Activated CD4-positive, alpha-beta T cell treated with anti-CD3 and anti-CD28 coated beads for 36 hours (primary cell): Measurements from ENCODE around the gene MGAT5B. TPM values are rescaled to one million over a fixed set of nuclear protein-coding genes. Genes with fewer than 3 reads are reported as not detected.
A peak's percentile ranks its signal among the peaks of the same experiment; 100 is the strongest.
"Not testable (repeated sequence)": the region's sequence is repeated elsewhere in the genome, so short reads cannot be mapped to it uniquely, and the experiment has no call there.

ENCODE experiments used
- ATAC-seq: fragments of 200-7000 bp; cut with Tn5 transposase; one replicate; pipeline ENCODE4 v1.10.0; 2021; ENCODE audit warnings: mild to moderate bottlenecking, moderate library complexity
- CTCF ChIA-PET: fragments of 350-600 bp; sonication (Branson Sonifier 250); formaldehyde crosslinking; loops from one replicate; lab custom pipeline; 2021; ENCODE audit warnings: antibody characterized with exemption; lab: Charles Lee
- POLR2A ChIA-PET: fragments of 350-600 bp; sonication (Branson Sonifier 250); formaldehyde crosslinking; loops from one replicate; lab custom pipeline; 2021; ENCODE audit warnings: antibody characterized with exemption, inconsistent platforms; lab: Charles Lee
- DNase-seq: peaks from one replicate; pipeline ENCODE4 v3.0.0-alpha.2; 2020
- H3K27ac Mint-ChIP-seq: one replicate; pipeline ENCODE4 v1.8.0; 2021; ENCODE audit warnings: mixed read lengths
- H3K27me3 Mint-ChIP-seq: one replicate; pipeline ENCODE4 v1.8.0; 2021; ENCODE audit warnings: mixed read lengths
- H3K36me3 Mint-ChIP-seq: one replicate; pipeline ENCODE4 v1.8.0; 2021; ENCODE audit warnings: low read depth, mixed read lengths
- H3K4me1 Mint-ChIP-seq: one replicate; pipeline ENCODE4 v1.8.0; 2021; ENCODE audit warnings: mixed read lengths
- H3K4me3 Mint-ChIP-seq: one replicate; pipeline ENCODE4 v1.8.0; 2021; ENCODE audit warnings: mild to moderate bottlenecking, moderate library complexity, mixed read lengths
- H3K9me3 Mint-ChIP-seq: one replicate; pipeline ENCODE4 v1.8.0; 2021; ENCODE audit warnings: low read depth, mixed read lengths
- intact Hi-C, 2 experiments: fragments of 100-400 bp; cut with DNase I in 1 of 2; cut with micrococcal nuclease in 1 of 2; formaldehyde crosslinking; loops; one replicate each; pipeline versions ENCODE4 v1.14.2 to v1.15.1; 2022 to 2024; cut with DNase I, micrococcal nuclease
- total RNA-seq, 2 experiments: library from RNA; stranded (reverse); gene quantifications; one replicate each; pipeline ENCODE4 v1.2.3, GENCODE V29; 2021

Gene MGAT5B
- total RNA-seq, 2 experiments from 2014 or later, result not detected

DNA sequence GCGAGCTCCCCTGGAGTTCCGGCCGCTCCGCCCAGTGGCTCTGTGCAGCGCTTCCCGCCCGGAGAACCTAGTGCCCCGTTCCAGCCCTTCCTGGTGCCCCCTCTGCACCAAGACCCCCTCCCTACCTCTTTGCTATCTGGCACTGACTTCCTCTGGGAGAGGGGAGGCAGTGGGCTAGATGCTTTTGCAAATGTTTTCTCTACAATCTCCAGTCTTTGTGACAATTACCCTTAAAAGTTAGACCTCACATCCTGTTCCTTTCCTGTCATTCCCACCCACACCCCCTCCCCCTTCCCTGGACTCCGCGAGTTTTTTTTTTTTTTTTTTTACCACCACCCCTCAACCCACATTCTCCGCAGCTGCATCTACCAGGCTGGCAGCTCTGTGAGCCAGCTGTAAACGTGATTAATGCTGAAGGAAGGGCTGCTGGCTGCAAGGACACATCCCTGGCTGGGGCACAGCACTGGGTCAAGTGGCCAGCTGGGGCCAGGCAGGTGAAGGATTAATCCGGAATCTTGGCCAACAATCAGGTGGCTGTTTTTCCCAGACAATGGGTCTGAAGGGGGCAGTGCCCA is 101.5 kb downstream of the MGAT5B start:
- peak; percentile 60 for ATAC-seq
- ChIA-PET POLR2A (interaction anchor here (0.5 kb wide), 1 partner anchor 158 kb away, joined by 3 read pairs; no protein-coding TSS in a partner anchor), CTCF (interaction anchor here (0.7 to 1.8 kb wide), 6 partner anchors 10 to 119 kb away, joined by 3 to 6 read pairs (median 4); no protein-coding TSS in a partner anchor)
- H3K9me3 Mint-ChIP-seq, result no peaks in the 10 kb centered on the region
- DNase-seq, result no peak
- peaks cover 2% of the 10 kb centered on the region for H3K27me3 Mint-ChIP-seq
- H3K4me3 Mint-ChIP-seq, result peak overlapping the region; percentile 62
- no peaks in the 10 kb centered on the region for H3K36me3 Mint-ChIP-seq
- intact Hi-C loops, result loop anchor here in 1 of 2 experiments (2.0 kb wide), 1 partner anchor 27 kb away; no protein-coding TSS in a partner anchor
- peaks cover 15% of the 10 kb centered on the region for H3K4me1 Mint-ChIP-seq
- H3K27ac Mint-ChIP-seq, result no peak overlapping the region

DNA sequence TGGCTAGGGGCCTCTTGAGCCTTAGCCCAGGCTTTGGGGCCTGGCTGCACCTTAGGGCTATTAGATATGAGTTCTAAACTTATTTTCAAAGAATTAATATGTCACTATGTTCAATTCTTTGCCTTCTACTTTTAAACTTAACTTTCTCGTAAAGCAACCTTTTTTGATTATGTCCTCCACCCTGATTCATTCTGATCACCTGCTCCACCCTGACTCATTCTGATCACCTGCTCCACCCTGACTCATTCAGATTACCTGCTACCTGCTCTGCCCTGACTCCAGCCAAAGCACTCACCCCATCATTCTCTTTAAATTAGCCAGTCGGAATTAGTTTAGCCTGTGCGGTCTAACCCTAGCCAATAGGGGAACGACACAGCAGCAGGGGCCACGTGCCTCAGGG is 102.0 kb downstream of the MGAT5B start:
- H3K4me3 Mint-ChIP-seq, POLR2A ChIA-PET, H3K9me3 Mint-ChIP-seq, H3K27ac Mint-ChIP-seq, ATAC-seq, DNase-seq, intact Hi-C loops, H3K36me3 Mint-ChIP-seq, H3K27me3 Mint-ChIP-seq: not testable (repeated sequence)
- CTCF ChIA-PET, result interaction anchor here (0.6 to 1.2 kb wide), 2 partner anchors 11 to 86 kb away, joined by 3 to 5 read pairs; no protein-coding TSS in a partner anchor
- peaks cover 15% of the 10 kb centered on the region for H3K4me1 Mint-ChIP-seq

DNA sequence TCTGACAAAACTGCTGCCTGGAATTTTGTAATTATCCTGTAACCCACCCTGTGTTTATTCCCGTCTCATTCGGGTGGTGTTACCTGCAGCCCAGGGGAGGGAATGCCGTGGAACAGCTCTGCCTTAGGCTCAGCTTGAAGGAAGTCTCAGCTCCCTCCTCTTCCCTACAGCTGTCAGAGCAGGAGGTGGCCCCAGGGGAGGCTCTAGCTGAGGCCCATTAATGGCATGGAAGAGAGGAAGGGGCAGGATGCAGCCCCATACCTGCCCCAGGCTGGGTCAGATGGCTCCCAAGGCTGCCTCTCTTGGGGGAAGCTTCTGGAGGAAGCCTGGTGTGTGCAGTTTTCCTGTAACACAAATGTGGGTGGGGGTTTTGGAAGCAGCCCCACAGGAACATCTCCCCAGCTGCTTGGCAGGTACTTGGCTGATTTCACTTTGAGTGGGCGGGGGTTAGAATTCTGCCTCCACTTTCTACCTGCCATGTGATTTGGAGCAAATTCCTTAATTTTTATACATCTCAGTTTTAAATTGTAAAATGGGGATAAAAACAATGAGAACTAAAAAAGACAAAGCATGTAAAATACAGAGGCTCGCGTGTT is 103.9 kb downstream of the MGAT5B start:
- DNase-seq, result no peak
- peaks cover 4% of the 10 kb centered on the region for H3K9me3 Mint-ChIP-seq
- H3K27me3 Mint-ChIP-seq, result peaks cover 2% of the 10 kb centered on the region
- intact Hi-C loops, result no loop called here
- H3K36me3 Mint-ChIP-seq, result no peaks in the 10 kb centered on the region
- H3K4me1 Mint-ChIP-seq, result peaks cover 15% of the 10 kb centered on the region
- no peak for ATAC-seq
- H3K27ac Mint-ChIP-seq, result no peak overlapping the region
- H3K4me3 Mint-ChIP-seq, result no peak overlapping the region
- POLR2A ChIA-PET, result no interaction called here
- CTCF ChIA-PET, result no interaction called here

DNA sequence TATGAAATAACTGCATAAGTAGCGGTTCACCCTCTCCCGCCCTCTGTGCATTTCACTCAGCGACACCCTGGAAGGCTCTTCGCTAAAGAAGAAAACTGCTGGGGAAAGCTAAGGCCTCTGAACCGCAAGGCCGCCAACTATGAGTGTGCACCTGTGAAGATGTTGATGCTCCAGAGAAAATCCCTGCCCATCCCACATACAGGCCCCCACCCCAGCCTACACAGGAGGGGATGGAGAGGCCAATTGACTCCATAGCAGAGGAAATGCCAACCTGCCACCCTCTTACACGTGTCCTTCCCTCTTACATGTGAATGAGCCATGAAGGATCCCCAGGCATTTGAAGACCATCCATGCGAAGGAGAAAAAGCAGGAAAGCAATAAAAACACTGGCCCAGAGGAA is 104.8 kb downstream of the MGAT5B start:
- H3K27ac Mint-ChIP-seq, result no peak overlapping the region
- CTCF ChIA-PET, result interaction anchor here (0.7 to 1.0 kb wide), 2 partner anchors 11 to 59 kb away, joined by 3 read pairs; no protein-coding TSS in a partner anchor
- ATAC-seq (no peak), DNase-seq (no peak)
- peaks cover under 1% of the 10 kb centered on the region for H3K36me3 Mint-ChIP-seq
- no peak overlapping the region for H3K4me3 Mint-ChIP-seq
- peaks cover 7% of the 10 kb centered on the region for H3K9me3 Mint-ChIP-seq
- intact Hi-C loops, result no loop called here
- peaks cover 15% of the 10 kb centered on the region for H3K4me1 Mint-ChIP-seq
- peaks cover 2% of the 10 kb centered on the region for H3K27me3 Mint-ChIP-seq
- POLR2A ChIA-PET, result no interaction called here

DNA sequence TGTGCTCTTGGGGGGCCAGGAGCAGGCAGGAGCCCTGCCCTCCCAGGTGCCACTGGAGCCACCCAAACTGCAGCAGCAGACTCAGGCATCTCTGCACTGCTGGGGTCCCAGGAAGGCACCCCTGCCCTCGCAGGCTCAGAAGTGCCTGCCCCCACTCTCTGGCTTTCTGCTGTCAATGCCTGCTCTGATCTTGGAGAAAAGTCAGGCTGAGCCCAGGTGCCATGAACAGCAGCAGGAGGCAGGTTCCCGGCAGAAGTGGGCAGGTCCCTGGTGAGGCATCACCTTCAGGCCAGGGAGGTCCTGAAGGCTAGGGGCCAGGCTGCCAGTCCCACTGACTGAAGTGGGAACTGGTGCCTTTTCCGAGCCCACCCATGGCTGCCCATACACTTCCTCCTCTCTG is 106.5 kb downstream of the MGAT5B start:
- no peak overlapping the region for H3K4me3 Mint-ChIP-seq
- intact Hi-C loops, result no loop called here
- peaks cover 4% of the 10 kb centered on the region for H3K4me1 Mint-ChIP-seq
- H3K36me3 Mint-ChIP-seq, result peaks cover 3% of the 10 kb centered on the region
- H3K9me3 Mint-ChIP-seq, result peaks cover 15% of the 10 kb centered on the region
- POLR2A ChIA-PET, result no interaction called here
- H3K27ac Mint-ChIP-seq, result no peak overlapping the region
- CTCF ChIA-PET, result no interaction called here
- peaks cover 2% of the 10 kb centered on the region for H3K27me3 Mint-ChIP-seq
- DNase-seq (no peak), ATAC-seq (no peak)

DNA sequence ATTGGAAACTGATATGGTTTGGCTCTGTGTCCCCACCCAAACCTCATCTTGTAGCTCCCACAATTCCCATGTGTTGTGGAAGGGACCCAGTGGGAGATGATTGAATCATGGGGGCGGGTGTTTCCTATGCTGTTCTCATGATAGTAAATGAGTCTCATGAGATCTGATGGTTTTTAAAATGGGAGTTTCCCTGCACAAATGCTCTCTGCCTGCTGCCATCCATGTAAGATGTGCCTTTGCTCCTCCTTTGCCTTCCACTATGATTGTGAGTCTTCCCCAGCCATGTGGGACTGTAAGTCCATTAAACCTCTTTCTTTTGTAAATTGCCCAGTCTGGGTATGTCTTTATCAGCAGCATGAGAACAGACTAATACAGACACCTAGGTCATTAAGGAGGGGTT is 109.8 kb downstream of the MGAT5B start:
- POLR2A ChIA-PET, DNase-seq, H3K36me3 Mint-ChIP-seq, intact Hi-C loops, H3K4me3 Mint-ChIP-seq, H3K27me3 Mint-ChIP-seq, ATAC-seq, H3K27ac Mint-ChIP-seq: not testable (repeated sequence)
- Mint-ChIP-seq H3K4me1 (peaks cover 14% of the 10 kb centered on the region), H3K9me3 (peaks cover 15% of the 10 kb centered on the region)
- CTCF ChIA-PET, result interaction anchor here (0.6 kb wide), 1 partner anchor 78 kb away, joined by 3 read pairs; no protein-coding TSS in a partner anchor

DNA sequence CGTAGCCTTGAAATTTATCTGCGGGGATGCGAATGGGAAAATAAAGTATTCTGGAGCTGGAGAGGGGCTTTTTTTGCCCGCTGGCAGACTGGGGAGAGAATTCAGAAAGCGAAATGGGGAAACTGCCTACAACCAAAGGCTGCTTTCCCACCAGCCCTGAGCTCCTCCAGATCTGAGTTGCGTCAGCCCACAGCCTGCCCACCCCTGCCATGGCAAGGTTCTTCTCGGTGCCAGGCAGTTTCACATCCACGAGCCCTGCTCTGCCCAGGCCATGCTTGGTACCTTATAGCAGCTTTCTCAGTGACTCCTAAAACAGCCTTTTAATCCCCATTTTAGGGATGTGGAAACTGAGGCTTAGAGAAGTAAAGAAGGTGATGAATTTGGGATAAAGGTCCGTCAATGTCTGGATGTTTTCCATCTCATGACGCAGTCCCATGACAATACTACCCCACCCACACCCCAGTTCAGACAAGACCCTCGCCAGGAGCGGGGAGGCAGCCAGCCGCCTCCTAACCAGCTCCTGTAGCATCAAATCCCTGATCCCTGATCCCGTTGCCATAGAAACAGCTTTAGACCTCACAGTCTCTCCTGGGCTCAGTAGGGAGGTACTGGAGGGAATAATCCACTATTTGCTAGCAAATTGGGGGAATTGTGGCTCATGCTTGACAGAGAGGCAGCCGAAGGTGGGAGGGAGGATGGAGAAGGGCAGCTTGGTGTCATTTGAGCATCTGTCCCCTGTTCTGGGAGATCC is 113.5 kb downstream of the MGAT5B start:
- Mint-ChIP-seq H3K27ac (no peak overlapping the region), H3K4me3 (no peak overlapping the region), H3K36me3 (peaks cover 3% of the 10 kb centered on the region), H3K9me3 (peaks cover 11% of the 10 kb centered on the region), H3K27me3 (no peaks in the 10 kb centered on the region), H3K4me1 (peaks cover 20% of the 10 kb centered on the region)
- DNase-seq (no peak), ATAC-seq (no peak)
- ChIA-PET POLR2A (no interaction called here), CTCF (no interaction called here)
- intact Hi-C loops, result loop anchor here in 1 of 2 experiments (10.0 kb wide), 1 partner anchor 67 kb away; no protein-coding TSS in a partner anchor

DNA sequence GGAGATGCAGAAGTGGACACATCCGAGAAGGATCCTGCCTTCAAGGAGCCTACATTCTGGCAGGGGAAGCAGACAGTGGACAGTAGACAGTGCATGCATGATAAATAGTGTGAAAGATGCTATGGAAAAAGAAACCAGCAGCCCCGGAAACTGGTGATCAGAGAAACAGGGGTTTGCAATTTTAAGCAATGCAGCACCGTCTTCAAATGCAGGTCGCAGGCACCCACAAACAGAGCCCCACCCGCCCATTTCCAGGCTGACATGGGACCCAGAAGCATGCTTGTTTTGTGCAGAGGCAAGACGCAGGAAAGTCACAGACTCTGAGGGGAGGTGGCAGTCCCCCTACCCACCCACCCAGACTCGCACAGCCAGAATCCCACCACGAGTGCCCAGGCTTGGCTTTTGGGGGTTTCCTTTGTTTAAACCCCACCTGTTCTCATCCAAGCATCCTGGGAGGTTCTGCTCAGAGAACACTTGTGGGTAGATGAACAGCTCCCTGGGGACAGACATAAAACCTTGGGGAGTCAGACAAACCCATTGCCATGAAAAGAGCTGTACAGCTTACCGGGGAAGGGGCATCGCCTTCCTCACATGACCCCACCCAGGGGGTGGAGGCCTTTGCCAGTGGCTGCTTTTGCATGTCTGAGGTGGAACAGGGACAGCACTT is 114.3 kb downstream of the MGAT5B start:
- no peaks in the 10 kb centered on the region for H3K27me3 Mint-ChIP-seq
- peak overlapping the region; percentile 70 for H3K27ac Mint-ChIP-seq
- H3K36me3 Mint-ChIP-seq, result peaks cover 3% of the 10 kb centered on the region
- intact Hi-C loops, result loop anchor here in 1 of 2 experiments (10.0 kb wide), 1 partner anchor 68 kb away; no protein-coding TSS in a partner anchor
- H3K4me1 Mint-ChIP-seq, result peaks cover 20% of the 10 kb centered on the region
- H3K4me3 Mint-ChIP-seq, result no peak overlapping the region
- DNase-seq (peak; percentile 32), ATAC-seq (peak; percentile 47)
- peaks cover 9% of the 10 kb centered on the region for H3K9me3 Mint-ChIP-seq
- ChIA-PET POLR2A (no interaction called here), CTCF (interaction anchor here (1.1 kb wide), 1 partner anchor 74 kb away, joined by 4 read pairs; no protein-coding TSS in a partner anchor)

DNA sequence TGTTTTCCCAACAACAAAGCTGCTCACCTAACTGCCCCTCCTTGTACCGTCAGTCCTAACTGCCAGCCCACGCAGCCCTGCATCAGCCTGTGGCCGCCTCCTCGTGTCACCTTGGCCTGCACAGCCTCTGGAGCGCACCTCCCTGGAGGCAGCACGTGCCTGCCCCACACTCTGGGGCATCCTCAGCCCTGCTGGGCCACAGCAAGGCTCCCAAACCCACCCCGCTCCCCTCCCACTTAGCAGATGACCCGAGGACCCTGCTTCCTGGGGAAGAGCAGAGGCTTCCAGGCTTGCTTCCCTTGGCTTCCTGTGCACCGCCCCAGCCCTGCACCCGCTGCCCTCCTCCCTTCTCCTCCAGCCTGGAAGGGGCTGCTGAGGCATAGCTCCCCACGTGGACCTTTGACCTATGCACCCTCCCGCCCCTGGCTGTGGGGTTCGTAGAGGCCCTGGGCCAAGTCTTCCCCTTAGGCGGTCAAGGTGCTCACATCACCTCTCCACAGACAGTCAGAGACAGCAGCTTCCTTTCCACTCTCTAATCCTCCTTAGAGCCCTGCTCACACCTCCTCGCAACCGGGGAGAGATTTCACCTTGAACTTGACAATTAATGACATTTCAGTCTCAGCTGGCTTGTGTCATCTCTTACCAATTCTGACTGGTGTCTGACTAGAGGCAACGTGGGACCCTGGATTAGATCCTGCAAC is 115.0 kb downstream of the MGAT5B start:
- peak; percentile 22 for DNase-seq
- ChIA-PET CTCF (interaction anchor here (0.7 to 1.1 kb wide), 2 partner anchors 10 to 73 kb away, joined by 3 to 4 read pairs; no protein-coding TSS in a partner anchor), POLR2A (no interaction called here)
- no peaks in the 10 kb centered on the region for H3K27me3 Mint-ChIP-seq
- H3K27ac Mint-ChIP-seq, result no peak overlapping the region
- peaks cover 1% of the 10 kb centered on the region for H3K36me3 Mint-ChIP-seq
- H3K9me3 Mint-ChIP-seq, result peaks cover 6% of the 10 kb centered on the region
- intact Hi-C loops, result loop anchor here in 1 of 2 experiments (10.0 kb wide), 1 partner anchor 68 kb away; no protein-coding TSS in a partner anchor
- H3K4me1 Mint-ChIP-seq, result peaks cover 20% of the 10 kb centered on the region
- H3K4me3 Mint-ChIP-seq, result no peak overlapping the region
- ATAC-seq, result no peak

DNA sequence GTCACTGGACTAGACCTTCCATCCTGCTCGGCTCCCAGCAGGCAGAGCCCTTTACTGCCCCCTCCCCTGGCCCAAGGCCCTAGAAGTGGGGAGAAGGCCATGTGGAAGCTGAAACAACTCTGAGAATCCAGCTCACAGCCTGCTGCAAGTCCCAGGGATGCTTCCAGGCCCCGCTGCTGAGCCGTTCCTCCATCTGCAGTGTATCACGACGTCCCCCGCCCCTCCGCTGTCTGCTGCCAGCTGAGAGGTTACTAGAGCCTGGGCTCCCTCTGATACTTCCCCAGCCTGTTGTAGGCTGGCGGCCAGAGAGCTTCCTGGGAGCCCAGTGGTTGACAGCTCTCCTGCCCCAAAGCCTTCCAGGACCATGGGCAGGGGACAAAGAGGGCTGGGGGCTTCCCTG is 118.2 kb downstream of the MGAT5B start:
- CTCF ChIA-PET, result interaction anchor here (1.1 kb wide), 1 partner anchor 25 kb away, joined by 4 read pairs; no protein-coding TSS in a partner anchor
- intact Hi-C loops, result loop anchor here in 1 of 2 experiments (10.0 kb wide), 1 partner anchor 72 kb away; no protein-coding TSS in a partner anchor

More for the DNA sequence above, 118.2 kb downstream of the MGAT5B start:
- no peak overlapping the region for H3K4me3 Mint-ChIP-seq
- peaks cover 20% of the 10 kb centered on the region for H3K4me1 Mint-ChIP-seq
- no peak for ATAC-seq
- H3K27ac Mint-ChIP-seq, result no peak overlapping the region
- H3K36me3 Mint-ChIP-seq, result no peaks in the 10 kb centered on the region
- H3K9me3 Mint-ChIP-seq, result no peaks in the 10 kb centered on the region
- DNase-seq, result no peak
- H3K27me3 Mint-ChIP-seq, result no peaks in the 10 kb centered on the region
- POLR2A ChIA-PET, result no interaction called here
